ENCODE results near the gene SNX6.

DNA sequence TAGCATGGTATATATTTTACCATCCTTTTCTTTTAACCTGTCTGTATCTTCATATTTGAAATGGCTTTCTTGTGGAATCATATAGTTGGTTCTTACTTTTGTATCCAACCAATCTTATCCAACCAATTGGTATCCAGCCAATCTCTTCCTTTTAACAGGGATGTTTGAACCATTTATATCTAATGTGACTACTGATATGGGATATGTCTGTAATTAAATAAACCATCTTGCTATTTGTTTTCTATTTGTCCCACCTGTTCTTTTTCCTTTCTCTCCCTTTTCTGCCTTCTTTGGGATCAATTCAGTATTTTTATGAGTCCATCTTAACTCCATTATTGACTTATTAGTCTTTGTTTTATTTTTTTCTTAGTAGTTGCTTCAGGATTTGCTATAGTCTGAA is 30.8 kb upstream of the SNX6 start:
- TF ChIP-seq, protein P1, sequence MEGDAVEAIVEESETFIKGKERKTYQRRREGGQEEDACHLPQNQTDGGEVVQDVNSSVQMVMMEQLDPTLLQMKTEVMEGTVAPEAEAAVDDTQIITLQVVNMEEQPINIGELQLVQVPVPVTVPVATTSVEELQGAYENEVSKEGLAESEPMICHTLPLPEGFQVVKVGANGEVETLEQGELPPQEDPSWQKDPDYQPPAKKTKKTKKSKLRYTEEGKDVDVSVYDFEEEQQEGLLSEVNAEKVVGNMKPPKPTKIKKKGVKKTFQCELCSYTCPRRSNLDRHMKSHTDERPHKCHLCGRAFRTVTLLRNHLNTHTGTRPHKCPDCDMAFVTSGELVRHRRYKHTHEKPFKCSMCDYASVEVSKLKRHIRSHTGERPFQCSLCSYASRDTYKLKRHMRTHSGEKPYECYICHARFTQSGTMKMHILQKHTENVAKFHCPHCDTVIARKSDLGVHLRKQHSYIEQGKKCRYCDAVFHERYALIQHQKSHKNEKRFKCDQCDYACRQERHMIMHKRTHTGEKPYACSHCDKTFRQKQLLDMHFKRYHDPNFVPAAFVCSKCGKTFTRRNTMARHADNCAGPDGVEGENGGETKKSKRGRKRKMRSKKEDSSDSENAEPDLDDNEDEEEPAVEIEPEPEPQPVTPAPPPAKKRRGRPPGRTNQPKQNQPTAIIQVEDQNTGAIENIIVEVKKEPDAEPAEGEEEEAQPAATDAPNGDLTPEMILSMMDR (IDR thresholded peaks at IDR 0.05; ENCODE audit: borderline replicate concordance, extremely low read depth, low read length, poor library complexity, severe bottlenecking): no peak
- no peak for TF ChIP-seq EZH2 (IDR thresholded peaks at IDR 0.05; ENCODE audit: borderline replicate concordance, low read depth, low read length, severe bottlenecking)

All from DND-41 (cell line).